H9 (cell line): Measurements from ENCODE around the gene PKP1. TPM values are rescaled to one million over a fixed set of nuclear protein-coding genes. Genes with fewer than 3 reads are reported as not detected.

ENCODE experiments used
- DNase-seq: peaks from one replicate; pipeline ENCODE4 v3.0.0-alpha.2; 2017
- H2AFZ ChIP-seq: one replicate; pipeline ENCODE4 v1.6.1; 2013; ENCODE audit warnings: mild to moderate bottlenecking, low read length, control low read depth, moderate library complexity
- H2AK5ac ChIP-seq: 2 replicates; pipeline ENCODE4 v1.6.1; 2013; ENCODE audit warnings: low read length, control low read depth, mixed read lengths; ENCODE audit not compliant: insufficient read length
- H2BK120ac ChIP-seq: one replicate; pipeline ENCODE4 v1.6.1; 2013; ENCODE audit warnings: low read depth, mild to moderate bottlenecking, low read length, control low read depth, inconsistent platforms; ENCODE audit not compliant: poor library complexity, severe bottlenecking
- H2BK12ac ChIP-seq: 2 replicates; pipeline ENCODE4 v1.6.1; 2013; ENCODE audit warnings: low read length, control low read depth, mixed read lengths, low read depth; ENCODE audit not compliant: insufficient read length
- H2BK15ac ChIP-seq: 2 replicates; pipeline ENCODE4 v1.6.1; 2013; ENCODE audit warnings: low read depth, low read length, control low read depth
- H2BK20ac ChIP-seq: one replicate; pipeline ENCODE4 v1.6.1; 2013; ENCODE audit warnings: low read depth, mild to moderate bottlenecking, low read length, control low read depth, inconsistent platforms; ENCODE audit not compliant: poor library complexity, severe bottlenecking
- H2BK5ac ChIP-seq: 2 replicates; pipeline ENCODE4 v1.6.1; 2013; ENCODE audit warnings: low read length, control low read depth, mixed read lengths; ENCODE audit not compliant: insufficient read length
- H3K14ac ChIP-seq: 2 replicates; pipeline ENCODE4 v1.6.1; 2013; ENCODE audit warnings: low read length, control low read depth; ENCODE audit not compliant: insufficient read depth
- H3K18ac ChIP-seq: 2 replicates; pipeline ENCODE4 v1.6.1; 2013; ENCODE audit warnings: low read depth, mild to moderate bottlenecking, mixed read lengths, low read length, control low read depth; ENCODE audit not compliant: insufficient read length
- H3K23ac ChIP-seq: 2 replicates; pipeline ENCODE4 v1.6.1; 2013; ENCODE audit warnings: low read length, control low read depth, mixed read lengths, low read depth; ENCODE audit not compliant: insufficient read length
- H3K23me2 ChIP-seq: 2 replicates; pipeline ENCODE4 v1.6.1; 2013; ENCODE audit warnings: low read depth, mild to moderate bottlenecking, mixed read lengths, low read length, control low read depth; ENCODE audit not compliant: insufficient read length, poor library complexity, severe bottlenecking
- H3K27ac ChIP-seq: 2 replicates; pipeline ENCODE4 v1.5.1; 2013; ENCODE audit warnings: low read length, control low read depth, mixed read lengths, low read depth; ENCODE audit not compliant: insufficient read length
- H3K27me3 ChIP-seq: 2 replicates; pipeline ENCODE4 v1.6.1; 2013; ENCODE audit warnings: low read length, control low read depth, inconsistent platforms; ENCODE audit not compliant: insufficient read depth
- H3K4ac ChIP-seq: 2 replicates; pipeline ENCODE4 v1.6.1; 2013; ENCODE audit warnings: low read depth, mild to moderate bottlenecking, control low read depth, inconsistent platforms, low read length, moderate library complexity
- H3K4me1 ChIP-seq: 2 replicates; pipeline ENCODE4 v1.6.1; 2013; ENCODE audit warnings: low read length, control low read depth, inconsistent platforms; ENCODE audit not compliant: insufficient read depth
- H3K4me2 ChIP-seq: 2 replicates; pipeline ENCODE4 v1.6.1; 2013; ENCODE audit warnings: low read length, control low read depth, mixed read lengths; ENCODE audit not compliant: insufficient read length, insufficient read depth
- H3K56ac ChIP-seq: 2 replicates; pipeline ENCODE4 v1.6.1; 2013; ENCODE audit warnings: low read depth, mild to moderate bottlenecking, mixed read lengths, low read length, control low read depth; ENCODE audit not compliant: insufficient read length
- H3K79me1 ChIP-seq: 2 replicates; pipeline ENCODE4 v1.6.1; 2013; ENCODE audit warnings: low read depth, mild to moderate bottlenecking, moderate library complexity, low read length, control low read depth, inconsistent platforms; ENCODE audit not compliant: insufficient read depth, poor library complexity, severe bottlenecking
- H3K79me2 ChIP-seq: 2 replicates; pipeline ENCODE4 v1.6.1; 2013; ENCODE audit warnings: low read length, control low read depth, inconsistent platforms; ENCODE audit not compliant: insufficient read depth
- H3K9ac ChIP-seq: 2 replicates; pipeline ENCODE4 v1.6.1; 2013; ENCODE audit warnings: low read length, control low read depth, mixed read lengths; ENCODE audit not compliant: insufficient read length; ENCODE audit errors: extremely low read depth
- H3K9me3 ChIP-seq: one replicate; pipeline ENCODE4 v1.6.1; 2013; ENCODE audit warnings: low read depth, low read length, inconsistent platforms; ENCODE audit not compliant: control insufficient read depth
- H3T11ph ChIP-seq: one replicate; pipeline ENCODE4 v1.6.1; 2013; ENCODE audit warnings: mild to moderate bottlenecking, low read length, control low read depth, inconsistent platforms
- H4K20me1 ChIP-seq: one replicate; pipeline ENCODE4 v1.6.1; 2013; ENCODE audit not compliant: control insufficient read depth, insufficient read length, insufficient read depth
- H4K5ac ChIP-seq: 2 replicates; pipeline ENCODE4 v1.6.1; 2013; ENCODE audit warnings: low read depth, mild to moderate bottlenecking, mixed read lengths, low read length, control low read depth; ENCODE audit not compliant: insufficient read length
- H4K8ac ChIP-seq: replicated peaks from 2 replicates; pipeline ENCODE4 v1.6.1; 2013; ENCODE audit warnings: low read length, control low read depth, mixed read lengths, low read depth; ENCODE audit not compliant: insufficient read length
- H4K91ac ChIP-seq: 2 replicates; pipeline ENCODE4 v1.6.1; 2013; ENCODE audit warnings: low read depth, mild to moderate bottlenecking, moderate library complexity, mixed read lengths, low read length, control low read depth; ENCODE audit not compliant: insufficient read length
- H3K27ac Mint-ChIP-seq, 3 experiments: 2 replicates in 2 of 3; 3 replicates in 1 of 3; pipeline ENCODE4 v1.8.0; 2020 to 2021; ENCODE audit warnings: mixed read lengths in 3 of 3, mild to moderate bottlenecking in 1 of 3, moderate library complexity in 1 of 3
- H3K27me3 Mint-ChIP-seq: 2 replicates; pipeline ENCODE4 v1.8.0; 2021; ENCODE audit warnings: low read depth, mild to moderate bottlenecking, moderate library complexity, mixed read lengths
- H3K36me3 Mint-ChIP-seq, 3 experiments: 2 replicates in 2 of 3; 3 replicates in 1 of 3; pipeline ENCODE4 v1.8.0; 2020 to 2021; ENCODE audit warnings: low read depth in 3 of 3, mixed read lengths in 3 of 3; ENCODE audit not compliant: insufficient read depth in 1 of 3
- H3K4me1 Mint-ChIP-seq, 2 experiments: 2 replicates each; pipeline ENCODE4 v1.8.0; 2020; ENCODE audit warnings: mixed read lengths in 2 of 2
- H3K4me3 Mint-ChIP-seq, 2 experiments: 2 replicates in 1 of 2; 3 replicates in 1 of 2; pipeline ENCODE4 v1.8.0; 2020 to 2021; ENCODE audit warnings: mild to moderate bottlenecking in 2 of 2, mixed read lengths in 2 of 2, moderate library complexity in 1 of 2
- H3K9me3 Mint-ChIP-seq, 2 experiments: 2 replicates in 1 of 2; 3 replicates in 1 of 2; pipeline ENCODE4 v1.8.0; 2020; ENCODE audit warnings: mild to moderate bottlenecking in 2 of 2, mixed read lengths in 2 of 2, moderate library complexity in 1 of 2
- WGBS: extraction: QIAGEN DNeasy Blood & Tissue Kit; methylation state at CpG from one replicate; pipeline ENCODE4 v1.1.7; 2013; ENCODE audit warnings: missing lambda C conversion rate, low lambda C conversion rate, mixed read lengths; ENCODE audit not compliant: insufficient read length; ENCODE audit errors: extremely low coverage; 5-methylcytosine and 5-hydroxymethylcytosine counted together
- total RNA-seq: library from RNA; stranded (reverse); gene quantifications from 2 replicates; pipeline ENCODE4 v1.2.1, GENCODE V29; 2021
- TF ChIP-seq, protein P1 (sequence below): fragments of 200-600 bp; sonication (generic); conservative IDR thresholded peaks from 3 replicates; pipeline ENCODE4 v1.8.0; 2021; ENCODE audit warnings: antibody characterized with exemption, mild to moderate bottlenecking

The PKP1 gene
- total RNA-seq, 1 experiment from 2014 or later, result 0.09 TPM

DNA sequence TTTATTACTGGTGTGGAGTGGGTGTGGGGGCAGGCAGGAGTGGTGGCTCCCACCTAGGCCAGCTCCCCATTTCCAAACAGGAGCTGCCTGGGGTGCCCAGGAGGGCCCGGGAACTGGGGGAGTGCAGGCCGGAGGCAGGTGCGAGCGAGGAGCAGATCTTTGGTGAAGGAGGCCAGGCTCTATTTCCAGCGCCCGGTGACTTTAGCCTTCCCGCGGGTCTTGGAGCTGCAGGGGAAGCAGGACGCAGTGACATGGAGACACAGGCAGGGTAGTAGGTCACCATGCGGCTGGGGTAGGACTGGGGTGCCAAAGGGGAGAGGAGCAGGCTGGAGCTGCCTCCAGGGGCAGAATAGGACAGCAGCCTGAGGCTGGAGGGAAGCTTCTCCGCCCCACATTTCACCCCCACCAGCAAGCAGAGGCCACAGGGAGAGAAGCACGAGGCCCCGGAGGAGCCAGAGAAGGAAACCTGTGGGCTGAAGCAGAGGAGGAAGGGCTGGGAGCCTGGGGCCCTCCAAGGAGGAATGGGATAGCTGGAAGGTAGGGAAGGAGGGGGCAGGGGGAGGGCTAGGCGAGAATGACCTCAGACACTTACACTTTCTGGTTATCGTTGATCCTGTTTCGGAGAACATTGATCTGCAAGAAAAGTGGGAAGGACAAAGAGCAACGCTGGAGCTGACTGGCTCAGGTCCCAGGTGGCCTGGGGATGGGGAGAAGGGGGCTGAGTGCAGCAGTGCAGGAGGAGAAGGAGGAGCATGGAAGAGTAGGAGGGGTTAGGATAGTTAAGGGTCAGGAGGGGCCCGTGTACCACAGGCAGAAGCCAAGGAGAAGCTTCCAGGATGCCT is 75.9 kb downstream of the PKP1 start:
- H3K79me2 ChIP-seq, result no peaks in the 10 kb centered on the region
- no peaks in the 10 kb centered on the region for H3K23me2 ChIP-seq
- H3K4me1 Mint-ChIP-seq, result peaks cover 13 to 23% of the 10 kb centered on the region in 2 experiments
- no peak overlapping the region for H4K91ac ChIP-seq
- no peak overlapping the region for H3K14ac ChIP-seq
- H4K20me1 ChIP-seq, result no peaks in the 10 kb centered on the region
- H2BK5ac ChIP-seq, result no peak overlapping the region
- no peak overlapping the region for H3K18ac ChIP-seq
- H3K36me3 Mint-ChIP-seq, result no peaks in the 10 kb centered on the region
- H3K56ac ChIP-seq, result no peak overlapping the region
- H3K27me3 Mint-ChIP-seq, result peaks cover 1% of the 10 kb centered on the region
- no peak overlapping the region for H3K23ac ChIP-seq
- no peak for DNase-seq
- TF ChIP-seq, protein P1, sequence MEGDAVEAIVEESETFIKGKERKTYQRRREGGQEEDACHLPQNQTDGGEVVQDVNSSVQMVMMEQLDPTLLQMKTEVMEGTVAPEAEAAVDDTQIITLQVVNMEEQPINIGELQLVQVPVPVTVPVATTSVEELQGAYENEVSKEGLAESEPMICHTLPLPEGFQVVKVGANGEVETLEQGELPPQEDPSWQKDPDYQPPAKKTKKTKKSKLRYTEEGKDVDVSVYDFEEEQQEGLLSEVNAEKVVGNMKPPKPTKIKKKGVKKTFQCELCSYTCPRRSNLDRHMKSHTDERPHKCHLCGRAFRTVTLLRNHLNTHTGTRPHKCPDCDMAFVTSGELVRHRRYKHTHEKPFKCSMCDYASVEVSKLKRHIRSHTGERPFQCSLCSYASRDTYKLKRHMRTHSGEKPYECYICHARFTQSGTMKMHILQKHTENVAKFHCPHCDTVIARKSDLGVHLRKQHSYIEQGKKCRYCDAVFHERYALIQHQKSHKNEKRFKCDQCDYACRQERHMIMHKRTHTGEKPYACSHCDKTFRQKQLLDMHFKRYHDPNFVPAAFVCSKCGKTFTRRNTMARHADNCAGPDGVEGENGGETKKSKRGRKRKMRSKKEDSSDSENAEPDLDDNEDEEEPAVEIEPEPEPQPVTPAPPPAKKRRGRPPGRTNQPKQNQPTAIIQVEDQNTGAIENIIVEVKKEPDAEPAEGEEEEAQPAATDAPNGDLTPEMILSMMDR, result no peak
- H3T11ph ChIP-seq, result no peak overlapping the region
- H3K27ac Mint-ChIP-seq, result peak overlapping the region in 2 of 3 experiments; percentile 24 to 30; a peak in 3 of 7 replicates
- H2BK12ac ChIP-seq, result no peak overlapping the region
- no peak overlapping the region for H3K27ac ChIP-seq
- H2AK5ac ChIP-seq, result no peak overlapping the region
- H2BK15ac ChIP-seq, result no peak overlapping the region
- no peak overlapping the region for H3K4ac ChIP-seq
- no peak overlapping the region for H2AFZ ChIP-seq
- H3K9me3 ChIP-seq, result no peaks in the 10 kb centered on the region
- no peaks in the 10 kb centered on the region for H3K4me1 ChIP-seq
- no peak overlapping the region for H3K9ac ChIP-seq
- H3K4me2 ChIP-seq, result no peak overlapping the region
- H3K27me3 ChIP-seq, result no peaks in the 10 kb centered on the region
- no CpG with 5 or more reads among the region's 18 CpGs for WGBS
- no peak overlapping the region for H4K5ac ChIP-seq
- H3K4me3 Mint-ChIP-seq, result no peak overlapping the region
- H4K8ac ChIP-seq, result no peak overlapping the region
- H2BK20ac ChIP-seq, result no peak overlapping the region
- H3K9me3 Mint-ChIP-seq, result no peaks in the 10 kb centered on the region
- H3K79me1 ChIP-seq, result no peaks in the 10 kb centered on the region
- no peak overlapping the region for H2BK120ac ChIP-seq
